Chondrocyte (in vitro differentiated cells): Measurements from ENCODE around the gene ADCY3. TPM values are rescaled to one million over a fixed set of nuclear protein-coding genes. Genes with fewer than 3 reads are reported as not detected.
A peak's percentile ranks its signal among the peaks of the same experiment; 100 is the strongest.
"Not testable (repeated sequence)": the region's sequence is repeated elsewhere in the genome, so short reads cannot be mapped to it uniquely, and the experiment has no call there.

ENCODE experiments used
- DNase-seq: peaks from one replicate; pipeline ENCODE4 v3.0.0; 2021; ENCODE audit warnings: mixed read lengths, low spot score
- H3K27ac Mint-ChIP-seq: one replicate; pipeline ENCODE4 v1.8.0; 2021; ENCODE audit warnings: mild to moderate bottlenecking, moderate library complexity, mixed read lengths; ENCODE audit not compliant: unreplicated experiment
- H3K27me3 Mint-ChIP-seq: 2 replicates; pipeline ENCODE4 v1.8.0; 2021; ENCODE audit warnings: low read depth, mixed read lengths
- H3K36me3 Mint-ChIP-seq: 2 replicates; pipeline ENCODE4 v1.8.0; 2021; ENCODE audit warnings: low read depth, mixed read lengths
- H3K4me1 Mint-ChIP-seq: 2 replicates; pipeline ENCODE4 v1.8.0; 2021; ENCODE audit warnings: low read depth, mild to moderate bottlenecking, mixed read lengths
- H3K4me3 Mint-ChIP-seq: one replicate; pipeline ENCODE4 v1.8.0; 2021; ENCODE audit warnings: mild to moderate bottlenecking, moderate library complexity, mixed read lengths; ENCODE audit not compliant: unreplicated experiment
- H3K9me3 Mint-ChIP-seq: 2 replicates; pipeline ENCODE4 v1.8.0; 2021; ENCODE audit warnings: low read depth, mixed read lengths
- total RNA-seq: library from RNA; stranded (reverse); gene quantifications from 3 replicates; pipeline ENCODE4 v1.2.1, GENCODE V29; 2021
- TF ChIP-seq, protein P1 (sequence below): fragments of 200-600 bp; sonication (generic); IDR thresholded peaks from 2 replicates; pipeline ENCODE4 v1.5.0; 2021; ENCODE audit warnings: antibody characterized with exemption, mild to moderate bottlenecking, moderate library complexity

ADCY3 gene
- total RNA-seq, 1 donor from 2014 or later, result 69.3 TPM

GRCh38 chr2:24839729-24840128, 80.3 kb downstream of the ADCY3 start:
- Mint-ChIP-seq H3K9me3 (no peaks in the 10 kb centered on the region), H3K4me3 (no peak overlapping the region), H3K36me3 (peaks cover 22% of the 10 kb centered on the region), H3K27ac (no peak overlapping the region), H3K27me3 (no peaks in the 10 kb centered on the region), H3K4me1 (peaks cover 2% of the 10 kb centered on the region)
- TF ChIP-seq, protein P1, sequence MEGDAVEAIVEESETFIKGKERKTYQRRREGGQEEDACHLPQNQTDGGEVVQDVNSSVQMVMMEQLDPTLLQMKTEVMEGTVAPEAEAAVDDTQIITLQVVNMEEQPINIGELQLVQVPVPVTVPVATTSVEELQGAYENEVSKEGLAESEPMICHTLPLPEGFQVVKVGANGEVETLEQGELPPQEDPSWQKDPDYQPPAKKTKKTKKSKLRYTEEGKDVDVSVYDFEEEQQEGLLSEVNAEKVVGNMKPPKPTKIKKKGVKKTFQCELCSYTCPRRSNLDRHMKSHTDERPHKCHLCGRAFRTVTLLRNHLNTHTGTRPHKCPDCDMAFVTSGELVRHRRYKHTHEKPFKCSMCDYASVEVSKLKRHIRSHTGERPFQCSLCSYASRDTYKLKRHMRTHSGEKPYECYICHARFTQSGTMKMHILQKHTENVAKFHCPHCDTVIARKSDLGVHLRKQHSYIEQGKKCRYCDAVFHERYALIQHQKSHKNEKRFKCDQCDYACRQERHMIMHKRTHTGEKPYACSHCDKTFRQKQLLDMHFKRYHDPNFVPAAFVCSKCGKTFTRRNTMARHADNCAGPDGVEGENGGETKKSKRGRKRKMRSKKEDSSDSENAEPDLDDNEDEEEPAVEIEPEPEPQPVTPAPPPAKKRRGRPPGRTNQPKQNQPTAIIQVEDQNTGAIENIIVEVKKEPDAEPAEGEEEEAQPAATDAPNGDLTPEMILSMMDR, result no peak
- no peak for DNase-seq

DNA sequence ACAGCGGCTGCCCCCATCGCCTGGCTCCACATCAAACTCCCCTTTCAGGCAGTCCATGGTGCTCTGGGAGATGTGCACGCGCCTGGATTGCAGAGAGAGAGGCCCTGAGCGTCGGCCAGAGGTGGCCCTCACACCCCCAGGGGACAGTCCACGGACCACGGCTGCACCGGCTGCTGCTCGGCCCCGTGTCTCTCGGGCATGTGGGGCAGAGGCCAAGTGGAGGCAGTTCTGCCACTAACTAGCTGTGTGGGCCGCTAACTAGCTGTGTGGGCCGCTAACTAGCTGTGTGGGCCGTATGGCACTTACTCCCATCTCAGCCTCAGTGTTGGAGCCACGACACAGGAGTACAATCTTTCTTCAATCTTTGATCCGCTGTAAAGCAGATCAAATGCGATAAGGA, 81.5 kb downstream of the ADCY3 start:
- no peak overlapping the region for H3K27ac Mint-ChIP-seq
- H3K9me3 Mint-ChIP-seq, result no peaks in the 10 kb centered on the region
- H3K4me1 Mint-ChIP-seq, result peaks cover 2% of the 10 kb centered on the region
- TF ChIP-seq, protein P1, result no peak
- H3K36me3 Mint-ChIP-seq, result peaks cover 26% of the 10 kb centered on the region
- DNase-seq, result no peak
- H3K4me3 Mint-ChIP-seq, result no peak overlapping the region
- no peaks in the 10 kb centered on the region for H3K27me3 Mint-ChIP-seq

DNA sequence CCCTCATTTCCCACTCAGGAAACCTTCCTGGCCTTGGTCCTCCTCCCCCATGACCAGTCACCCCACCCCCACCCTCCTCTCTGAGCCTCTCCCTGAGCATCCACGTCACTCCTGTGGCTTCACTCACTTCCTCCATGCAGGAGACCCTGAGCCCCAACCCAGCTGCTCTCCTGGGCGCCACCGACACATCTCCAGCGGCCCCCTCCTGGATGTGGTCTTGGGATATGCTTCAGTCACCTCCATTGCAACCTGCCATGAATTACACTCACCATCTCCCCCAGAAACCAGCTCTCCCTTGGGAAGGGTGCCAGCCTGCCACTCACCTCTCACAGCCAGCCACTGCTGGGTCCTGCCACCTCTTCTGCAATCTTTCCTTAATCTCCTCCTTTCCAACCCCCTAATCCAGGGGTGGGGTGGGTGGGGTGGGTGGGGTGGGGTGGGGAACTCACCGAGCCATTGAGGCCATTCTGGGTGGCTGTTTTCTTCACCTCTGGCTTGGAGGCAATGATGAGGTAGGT, 82.0 kb downstream of the ADCY3 start:
- no peak overlapping the region for H3K4me3 Mint-ChIP-seq
- H3K36me3 Mint-ChIP-seq, result peaks cover 25% of the 10 kb centered on the region
- H3K4me1 Mint-ChIP-seq, result peaks cover 2% of the 10 kb centered on the region
- no peaks in the 10 kb centered on the region for H3K27me3 Mint-ChIP-seq
- no peak overlapping the region for H3K27ac Mint-ChIP-seq
- no peak for DNase-seq
- no peaks in the 10 kb centered on the region for H3K9me3 Mint-ChIP-seq
- TF ChIP-seq, protein P1, result no peak

DNA sequence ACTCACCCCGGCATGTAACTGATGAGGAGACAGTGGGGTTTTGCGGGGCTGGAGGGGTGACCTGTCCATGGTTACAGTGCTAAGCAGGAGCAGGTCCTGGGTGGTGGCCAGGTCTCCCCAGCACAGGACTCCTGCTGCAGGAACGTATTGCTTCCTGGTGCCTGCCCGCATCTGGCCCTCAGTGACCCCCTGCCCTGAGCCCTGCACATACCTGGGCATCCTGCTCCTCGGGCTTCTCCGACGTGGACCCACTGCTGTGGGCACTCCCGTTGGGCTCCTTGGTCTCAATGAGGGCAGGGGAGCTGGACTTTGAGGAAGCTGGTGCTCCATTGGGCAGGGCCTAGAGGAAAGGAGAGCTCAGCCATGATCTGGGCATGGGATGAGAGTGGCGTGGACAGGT, 83.3 kb downstream of the ADCY3 start:
- Mint-ChIP-seq H3K4me3 (no peak overlapping the region), H3K27ac (no peak overlapping the region), H3K27me3 (no peaks in the 10 kb centered on the region), H3K36me3 (peaks cover 25% of the 10 kb centered on the region), H3K9me3 (no peaks in the 10 kb centered on the region), H3K4me1 (peaks cover 2% of the 10 kb centered on the region)
- DNase-seq, result peak; percentile 84
- TF ChIP-seq, protein P1, result no peak

DNA sequence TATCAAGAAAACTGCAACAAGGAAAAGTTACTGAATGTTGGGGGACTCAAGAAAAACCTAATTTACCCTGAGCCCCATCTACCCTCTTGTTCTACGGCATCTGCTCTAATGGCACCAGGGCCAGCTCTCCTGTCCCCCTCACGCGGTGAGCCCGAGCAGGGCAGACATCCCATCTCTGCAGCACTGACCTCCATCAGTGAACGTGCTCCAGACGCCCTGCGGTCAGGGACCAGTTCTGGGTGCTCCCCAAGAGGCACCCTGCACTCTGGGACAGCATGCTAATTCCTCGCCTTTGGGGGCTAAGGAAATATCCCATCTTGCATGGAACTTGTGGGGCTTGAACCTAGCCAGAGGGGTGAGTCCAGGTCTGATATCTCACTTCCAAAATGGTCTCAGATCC, 83.8 kb downstream of the ADCY3 start:
- H3K27ac Mint-ChIP-seq, result no peak overlapping the region
- no peaks in the 10 kb centered on the region for H3K9me3 Mint-ChIP-seq
- H3K27me3 Mint-ChIP-seq, result no peaks in the 10 kb centered on the region
- TF ChIP-seq, protein P1, result no peak
- peaks cover 2% of the 10 kb centered on the region for H3K4me1 Mint-ChIP-seq
- DNase-seq, result peak; percentile 61
- no peak overlapping the region for H3K4me3 Mint-ChIP-seq
- H3K36me3 Mint-ChIP-seq, result peaks cover 25% of the 10 kb centered on the region

DNA sequence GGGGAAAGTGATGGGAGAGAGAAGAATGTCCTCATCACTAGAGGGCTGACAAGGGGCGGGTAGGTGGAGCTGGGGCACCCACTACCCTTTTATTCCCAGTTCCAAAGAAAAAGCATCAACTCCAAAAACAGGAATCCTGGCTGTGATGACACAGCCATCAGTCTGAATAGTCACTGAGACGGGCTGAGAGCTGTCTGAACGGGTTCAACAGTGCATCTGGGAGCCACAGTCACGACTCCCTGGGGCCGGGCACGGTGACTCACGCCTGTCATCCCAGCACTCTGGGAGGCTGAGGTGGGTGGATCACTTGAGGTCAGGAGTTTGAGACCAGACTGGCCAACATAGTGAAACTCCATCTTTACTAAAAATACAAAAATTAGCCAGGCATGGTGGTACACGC, 84.6 kb downstream of the ADCY3 start:
- H3K27ac Mint-ChIP-seq, H3K4me3 Mint-ChIP-seq, H3K4me1 Mint-ChIP-seq, H3K9me3 Mint-ChIP-seq, H3K27me3 Mint-ChIP-seq: not testable (repeated sequence)
- peaks cover 23% of the 10 kb centered on the region for H3K36me3 Mint-ChIP-seq
- DNase-seq, result peak; percentile 65
